ENCODE data around the gene SLC17A5.

DNA sequence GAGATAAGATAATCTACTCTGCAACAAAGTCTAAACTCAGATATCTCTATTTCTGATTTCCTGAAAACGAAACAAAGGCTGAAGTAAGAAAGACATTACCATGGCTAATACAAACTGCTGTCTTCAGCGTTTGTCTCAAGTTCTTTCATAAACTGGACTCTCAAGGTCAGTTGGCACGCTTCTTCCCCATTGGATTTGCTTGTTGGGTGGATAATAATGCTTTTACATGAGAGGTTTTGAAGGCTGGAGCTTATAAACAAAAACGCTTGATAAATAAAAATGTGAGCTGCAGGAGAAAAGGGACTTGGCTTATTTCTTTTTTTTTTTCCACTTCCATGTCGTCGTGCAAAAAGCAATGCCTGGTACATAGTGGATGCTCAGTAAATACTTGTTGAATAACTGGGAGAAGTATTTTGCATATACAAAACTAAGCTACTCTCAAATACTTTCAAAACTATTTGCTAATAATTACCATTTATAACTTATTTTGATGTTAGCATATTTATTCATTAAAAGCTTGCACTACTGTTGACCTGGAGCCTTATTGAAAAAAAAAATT lies 67.3 kb downstream of the SLC17A5 start:
- TF ChIP-seq CTCF (conservative IDR thresholded peaks at IDR 0.05; ENCODE audit: low read length) (no peak), EZH2phosphoT487 (IDR thresholded peaks at IDR 0.05; ENCODE audit: borderline replicate concordance, low read depth, low read length) (no peak)
